Epithelial cell of proximal tubule (primary cell): ENCODE results near the gene BRDT. TPM values are rescaled to one million over a fixed set of nuclear protein-coding genes. Genes with fewer than 3 reads are reported as not detected.

Experiments used
- DNase-seq: peaks from one replicate; pipeline ENCODE4 v3.0.0-alpha.2; 2011; ENCODE audit warnings: low read depth
- H3K4me3 ChIP-seq: 2 replicates; pipeline ENCODE4 v1.5.1; 2011; ENCODE audit warnings: low read depth, mild to moderate bottlenecking, low read length
- CTCF ChIP-seq: conservative IDR thresholded peaks from 2 replicates; pipeline ENCODE4 v1.5.1; 2012; ENCODE audit warnings: low read depth, mild to moderate bottlenecking, low read length
- total RNA-seq: library from RNA; depleted of rRNA; stranded (reverse); fragments of >200 nt; gene quantifications from 2 replicates; pipeline ENCODE4 v1.2.3, GENCODE V29; 2015

Gene BRDT
- total RNA-seq, 1 donor from 2014 or later, result not detected

DNA sequence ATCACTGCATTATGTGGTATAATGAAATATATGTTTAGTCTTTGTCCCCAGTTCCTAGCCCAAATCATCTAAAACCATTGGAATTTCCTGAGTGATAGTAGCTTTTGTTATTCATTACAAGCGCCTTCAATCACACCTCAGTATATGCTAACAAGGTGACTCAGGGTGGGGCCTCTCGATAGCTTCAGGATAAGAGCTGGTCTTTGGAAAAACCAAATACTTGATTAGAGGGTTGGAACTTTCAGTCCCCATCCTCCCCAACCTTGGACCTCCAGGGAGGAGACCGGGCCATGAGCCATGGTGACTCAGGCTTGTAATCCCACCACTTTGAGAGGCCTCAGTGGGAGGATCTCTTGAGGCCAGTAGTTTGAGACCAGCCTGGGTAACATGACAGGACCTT is 5.1 kb upstream of the BRDT start:
- no peak for TF ChIP-seq CTCF
- H3K4me3 ChIP-seq, result no peak overlapping the region
- no peak for DNase-seq

DNA sequence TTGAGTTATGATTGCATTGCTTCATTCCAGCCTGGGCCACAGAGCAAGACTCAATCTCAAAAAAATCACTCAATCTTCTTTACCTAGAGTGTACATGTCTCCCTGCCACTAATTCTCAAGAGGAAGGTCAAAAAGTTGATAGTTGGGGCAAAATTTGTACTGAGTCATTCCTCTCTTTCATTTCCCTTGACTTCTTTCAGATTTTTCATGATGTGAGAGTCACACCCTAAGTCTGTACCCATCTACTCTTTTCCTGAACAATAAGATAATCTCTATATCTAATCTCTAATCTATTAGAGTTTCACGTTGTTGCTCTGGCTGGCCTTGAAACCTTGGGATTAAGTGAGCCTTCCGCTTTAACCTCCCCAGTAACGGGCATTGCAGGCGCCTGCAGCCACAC is 1.1 kb upstream of the BRDT start:
- H3K4me3 ChIP-seq, result no peak overlapping the region
- no peak for DNase-seq
- TF ChIP-seq CTCF, result no peak

DNA sequence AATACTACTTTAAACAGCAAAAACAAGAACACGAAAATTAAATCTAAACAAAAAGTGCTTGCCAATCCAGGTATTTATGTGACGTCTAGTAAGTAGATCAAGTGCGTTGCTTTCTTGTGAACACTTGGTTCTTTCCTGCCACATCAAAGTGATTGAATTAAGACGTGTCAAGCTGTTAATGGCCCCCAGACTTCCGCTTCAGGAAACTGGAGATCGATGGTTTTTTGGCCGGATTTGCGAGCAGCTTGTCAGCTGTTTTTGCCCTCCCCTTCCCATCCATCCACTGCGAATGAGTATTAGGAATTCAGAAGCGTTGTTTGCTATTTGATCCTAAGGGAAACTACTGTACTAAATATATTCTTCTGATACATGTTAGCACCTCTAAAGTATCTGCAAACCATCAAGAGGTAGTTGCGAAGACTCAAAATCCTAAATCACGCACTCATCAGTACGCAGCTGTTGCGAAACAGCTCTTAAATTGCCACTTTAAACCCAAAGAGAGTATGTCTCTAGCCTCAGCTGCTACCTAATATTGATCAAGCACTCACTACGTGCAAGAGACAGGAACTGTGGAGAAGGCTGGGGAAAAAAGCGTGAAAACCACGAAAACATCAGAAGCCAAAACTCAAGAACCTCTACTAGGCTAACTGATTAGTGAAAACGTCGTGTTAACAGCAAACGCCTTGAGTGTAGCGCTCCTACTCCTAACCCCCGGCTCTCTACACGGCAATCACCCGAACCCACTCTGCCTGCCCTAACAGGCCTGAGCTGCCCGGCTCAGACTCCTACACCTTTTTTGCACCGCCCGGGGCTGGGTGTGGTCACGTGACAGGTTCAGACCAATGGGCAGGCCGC is 473 bp upstream of the BRDT start:
- H3K4me3 ChIP-seq, result no peak overlapping the region
- DNase-seq, result no peak
- TF ChIP-seq CTCF, result no peak

DNA sequence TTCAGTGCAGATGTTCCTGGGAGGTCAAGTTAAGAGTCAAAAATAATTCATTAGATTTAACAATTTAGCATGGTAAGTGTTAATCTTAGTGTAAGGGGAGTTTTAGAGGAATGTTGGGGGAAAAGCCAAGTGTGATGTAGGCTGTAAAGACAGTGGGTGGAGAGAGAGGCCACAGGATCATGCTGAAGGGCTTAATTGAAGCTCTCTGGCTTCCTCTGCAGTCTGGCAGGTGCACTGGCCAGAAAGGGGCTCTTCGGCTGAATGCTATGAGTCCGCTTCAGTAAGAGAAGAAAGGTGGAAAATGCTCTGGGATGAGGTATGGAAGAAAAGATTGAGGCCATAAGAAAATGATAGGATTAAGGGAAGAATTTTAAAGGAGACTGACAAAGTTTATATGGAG is 3.0 kb downstream of the BRDT start:
- no peak overlapping the region for H3K4me3 ChIP-seq
- DNase-seq, result no peak
- no peak for TF ChIP-seq CTCF

- DNase-seq, result no peak
- no peak for TF ChIP-seq CTCF
- no peak overlapping the region for H3K4me3 ChIP-seq
Observed at GRCh38 chr1:91958926-91959325, 9.7 kb downstream of the BRDT start.

GRCh38 chr1:91968334-91968733 is 19.1 kb downstream of the BRDT start:
- no peak for TF ChIP-seq CTCF
- no peak for DNase-seq
- H3K4me3 ChIP-seq, result no peak overlapping the region

- no peak for TF ChIP-seq CTCF
- no peak for DNase-seq
- no peak overlapping the region for H3K4me3 ChIP-seq
Observed at GRCh38 chr1:91979383-91979782, 30.2 kb downstream of the BRDT start.
